CD8-positive, alpha-beta memory T cell (primary cell): ENCODE measurements around the gene RPL28. TPM values are rescaled to one million over a fixed set of nuclear protein-coding genes. Genes with fewer than 3 reads are reported as not detected.
"Not testable (repeated sequence)": the region's sequence is repeated elsewhere in the genome, so short reads cannot be mapped to it uniquely, and the experiment has no call there.

Experiments used
- CTCF ChIA-PET: fragments of 350-600 bp; sonication (Branson Sonifier 250); formaldehyde crosslinking; loops from one replicate; lab custom pipeline; 2021; ENCODE audit warnings: antibody characterized with exemption; lab: Charles Lee
- POLR2A ChIA-PET: fragments of 350-600 bp; sonication (Branson Sonifier 250); formaldehyde crosslinking; loops from one replicate; lab custom pipeline; 2021; ENCODE audit warnings: antibody characterized with exemption; lab: Charles Lee
- DNase-seq, 5 donors: peaks; one replicate each; pipeline versions ENCODE4 v3.0.0 to v3.0.0-alpha.2; 2020 to 2022; ENCODE audit warnings: mixed read lengths in 1 of 5
- H3K27ac ChIP-seq: one replicate; pipeline ENCODE4 v1.7.0; 2013; ENCODE audit warnings: low read depth, mild to moderate bottlenecking, low read length, moderate library complexity
- H3K27me3 ChIP-seq: 2 replicates; pipeline ENCODE4 v1.7.0; 2013; ENCODE audit warnings: low read length, mild to moderate bottlenecking; ENCODE audit not compliant: insufficient read depth, poor library complexity, severe bottlenecking
- H3K36me3 ChIP-seq: 2 replicates; pipeline ENCODE4 v1.7.0; 2013; ENCODE audit warnings: mild to moderate bottlenecking, low read length, moderate library complexity; ENCODE audit not compliant: insufficient read depth
- H3K4me1 ChIP-seq: 2 replicates; pipeline ENCODE4 v1.7.0; 2013; ENCODE audit warnings: mild to moderate bottlenecking, low read length, moderate library complexity; ENCODE audit not compliant: insufficient read depth
- H3K4me3 ChIP-seq: 2 replicates; pipeline ENCODE4 v1.7.0; 2013; ENCODE audit warnings: mild to moderate bottlenecking, low read length
- H3K9me3 ChIP-seq: 2 replicates; pipeline ENCODE4 v1.7.0; 2013; ENCODE audit warnings: mild to moderate bottlenecking, low read length
- H3K27ac Mint-ChIP-seq, 8 donors: one replicate each; pipeline ENCODE4 v1.8.0; 2020 to 2021; ENCODE audit warnings: mixed read lengths in 8 of 8, mild to moderate bottlenecking in 6 of 8, inconsistent platforms in 3 of 8, moderate library complexity in 3 of 8
- H3K27me3 Mint-ChIP-seq, 2 donors: one replicate each; pipeline ENCODE4 v1.8.0; 2020 to 2021; ENCODE audit warnings: mixed read lengths in 2 of 2, mild to moderate bottlenecking in 1 of 2, moderate library complexity in 1 of 2
- H3K36me3 Mint-ChIP-seq, 3 donors: one replicate each; pipeline ENCODE4 v1.8.0; 2020 to 2021; ENCODE audit warnings: mixed read lengths in 3 of 3, inconsistent platforms in 1 of 3, mild to moderate bottlenecking in 1 of 3
- H3K4me1 Mint-ChIP-seq, 3 donors: one replicate each; pipeline ENCODE4 v1.8.0; 2020 to 2021; ENCODE audit warnings: mixed read lengths in 3 of 3, inconsistent platforms in 1 of 3, mild to moderate bottlenecking in 1 of 3
- H3K4me3 Mint-ChIP-seq, 7 donors: one replicate each; pipeline ENCODE4 v1.8.0; 2020 to 2021; ENCODE audit warnings: mixed read lengths in 7 of 7, mild to moderate bottlenecking in 6 of 7, moderate library complexity in 4 of 7, inconsistent platforms in 2 of 7
- H3K9me3 Mint-ChIP-seq, 5 donors: one replicate each; pipeline ENCODE4 v1.8.0; 2020 to 2022; ENCODE audit warnings: mixed read lengths in 5 of 5, mild to moderate bottlenecking in 3 of 5, moderate library complexity in 2 of 5, inconsistent platforms in 1 of 5
- polyA plus RNA-seq: library from polyadenylated mRNA; unstranded; fragments of 300-500 nt; fragmentation: Illumina TruSeq; gene quantifications from one replicate; pipeline ENCODE4 v1.2.3, GENCODE V29; 2021
- total RNA-seq, 2 experiments: library from RNA; stranded (reverse); gene quantifications; one replicate each; pipeline ENCODE4 v1.2.3, GENCODE V29; 2021

The RPL28 gene
- total and polyA plus RNA-seq, 3 experiments from 2014 or later, result 615 to 2,381 (median 2,376) TPM

DNA sequence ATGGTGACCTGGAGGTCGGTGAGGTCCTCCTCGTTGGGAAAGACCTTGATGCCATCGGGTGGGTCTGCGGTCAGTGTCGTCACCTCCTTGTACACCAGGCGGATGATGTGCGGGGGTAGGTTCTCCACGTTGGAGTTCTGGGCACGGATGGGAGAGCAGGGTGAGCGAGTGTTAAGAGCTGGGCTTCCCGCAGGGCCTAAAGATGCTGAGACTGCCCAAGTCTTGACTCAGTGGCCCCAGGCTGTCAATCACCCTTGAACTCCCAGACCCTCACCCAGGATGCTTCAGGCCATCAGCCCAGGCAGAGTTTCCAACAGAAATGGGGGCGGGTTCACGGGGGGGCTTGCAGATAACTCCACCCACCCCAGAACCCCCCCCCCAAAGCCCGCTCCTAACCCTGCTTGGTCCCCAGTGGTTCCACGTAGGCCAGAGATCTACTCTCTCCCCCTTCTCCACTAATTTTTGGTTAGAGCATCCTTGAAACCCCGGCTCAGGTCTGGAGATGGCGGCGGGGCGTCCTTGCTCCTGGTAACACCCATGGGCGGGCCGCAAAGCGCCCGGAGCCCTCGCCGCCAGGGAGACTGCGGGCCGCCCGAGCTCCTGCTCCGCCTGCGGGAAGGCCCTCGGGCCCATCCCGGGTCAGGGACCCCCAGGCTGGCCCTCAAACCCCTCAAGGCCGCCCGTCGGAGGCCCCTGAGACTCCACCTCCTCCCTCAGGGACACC, 21.3 kb downstream of the RPL28 start:
- POLR2A ChIA-PET, result interaction anchor here (0.7 to 2.8 kb wide), 16 partner anchors 7 to 226 kb away, joined by 3 to 20 read pairs (median 7); partner anchors contain the start of genes FIZ1, HSPBP1, ISOC2 and KMT5C
- peak in 2 of 5 donors; percentile 24 to 30 for DNase-seq
- H3K4me1 Mint-ChIP-seq, result peaks cover 29 to 41% (median 38%) of the 10 kb centered on the region in 3 donors
- H3K9me3 ChIP-seq, result no peaks in the 10 kb centered on the region
- H3K9me3 Mint-ChIP-seq, result peaks cover 0 to 4% (median 0%) of the 10 kb centered on the region in 5 donors
- peak overlapping the region; percentile 82 to 96 (median 85) for H3K4me3 Mint-ChIP-seq
- peak overlapping the region; percentile 84 to 99 (median 90) for H3K27ac Mint-ChIP-seq
- H3K27ac ChIP-seq, result peak overlapping the region; percentile 99
- CTCF ChIA-PET, result interaction anchor here (1.0 kb wide), 1 partner anchor 17 kb away, joined by 3 read pairs; no protein-coding TSS in a partner anchor
- H3K27me3 Mint-ChIP-seq, result peaks cover 0 to 2% of the 10 kb centered on the region in 2 donors
- H3K4me1 ChIP-seq, result peaks cover 22% of the 10 kb centered on the region
- peaks cover 10 to 48% (median 22%) of the 10 kb centered on the region in 3 donors for H3K36me3 Mint-ChIP-seq
- peaks cover 25% of the 10 kb centered on the region for H3K36me3 ChIP-seq
- H3K27me3 ChIP-seq, result no peaks in the 10 kb centered on the region
- peak overlapping the region; percentile 79 for H3K4me3 ChIP-seq

GRCh38 chr19:55407550-55407799, 21.7 kb downstream of the RPL28 start, which contains the start of gene UBE2S:
UBE2S (minus strand) TSS chr19:55407788; CDS start chr19:55407589, 199 bp downstream.
- H3K9me3 ChIP-seq, DNase-seq, CTCF ChIA-PET, H3K9me3 Mint-ChIP-seq, H3K27me3 ChIP-seq, H3K27me3 Mint-ChIP-seq: not testable (repeated sequence)
- Mint-ChIP-seq H3K36me3 (peaks cover 8 to 43% (median 22%) of the 10 kb centered on the region in 3 donors), H3K4me1 (peaks cover 29 to 41% (median 38%) of the 10 kb centered on the region in 3 donors), H3K4me3 (peak within 1 kb of the TSS; percentile 89 to 96 (median 94)), H3K27ac (peak within 1 kb of the TSS; percentile 98 to 100 (median 99))
- H3K36me3 ChIP-seq, result peaks cover 21% of the 10 kb centered on the region
- peaks cover 22% of the 10 kb centered on the region for H3K4me1 ChIP-seq
- H3K4me3 ChIP-seq, result peak within 1 kb of the TSS; percentile 79
- POLR2A ChIA-PET, result interaction anchor here (0.6 to 2.8 kb wide), 18 partner anchors 8 to 345 kb away, joined by 3 to 20 read pairs (median 7); partner anchors contain the start of genes FIZ1, HSPBP1, ISOC2 and KMT5C
- peak within 1 kb of the TSS; percentile 99 for H3K27ac ChIP-seq

GRCh38 chr19:55407800-55408532, 22.2 kb downstream of the RPL28 start:
- H3K9me3 ChIP-seq, result no peaks in the 10 kb centered on the region
- peaks cover 22% of the 10 kb centered on the region for H3K4me1 ChIP-seq
- CTCF ChIA-PET, result no interaction called here
- Mint-ChIP-seq H3K27me3 (peaks cover 0 to 2% of the 10 kb centered on the region in 2 donors), H3K4me1 (peaks cover 29 to 41% (median 38%) of the 10 kb centered on the region in 3 donors), H3K36me3 (peaks cover 8 to 38% (median 22%) of the 10 kb centered on the region in 3 donors), H3K9me3 (peaks cover 0 to 4% (median 0%) of the 10 kb centered on the region in 5 donors), H3K4me3 (peak overlapping the region; percentile 89 to 96 (median 94)), H3K27ac (peak overlapping the region; percentile 98 to 100 (median 99))
- POLR2A ChIA-PET, result interaction anchor here (0.6 to 2.8 kb wide), 19 partner anchors 8 to 345 kb away, joined by 3 to 20 read pairs (median 7); partner anchors contain the start of genes FIZ1, HSPBP1, ISOC2 and KMT5C
- no peaks in the 10 kb centered on the region for H3K27me3 ChIP-seq
- peaks cover 16% of the 10 kb centered on the region for H3K36me3 ChIP-seq
- peak overlapping the region; percentile 79 for H3K4me3 ChIP-seq
- H3K27ac ChIP-seq, result peak overlapping the region; percentile 99
- peak; percentile 96 to 98 (median 98) for DNase-seq

DNA sequence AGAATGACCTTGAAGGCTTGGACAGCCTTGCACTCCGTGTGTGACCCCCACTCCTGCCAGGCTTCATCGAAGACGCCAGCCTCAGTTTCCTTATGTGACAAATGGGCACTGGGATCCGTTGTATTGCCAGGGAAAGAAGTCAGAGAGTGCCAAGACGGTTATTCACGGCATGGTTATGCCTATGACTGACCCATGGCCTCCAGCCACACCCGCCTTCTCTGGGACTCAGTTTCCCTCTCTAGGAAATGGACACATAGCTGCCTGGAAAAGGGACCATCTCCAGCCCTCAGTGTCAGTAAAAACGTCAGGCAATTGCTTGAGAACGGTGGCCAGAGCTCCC, 22.8 kb downstream of the RPL28 start:
- no peaks in the 10 kb centered on the region for H3K27me3 ChIP-seq
- ChIA-PET POLR2A (interaction anchor here (0.6 to 1.7 kb wide), 4 partner anchors 9 to 231 kb away, joined by 3 to 6 read pairs (median 4); partner anchors contain the start of genes KMT5C and ZNF628), CTCF (interaction anchor here (1.3 to 1.6 kb wide), 2 partner anchors 10 to 45 kb away, joined by 5 read pairs; no protein-coding TSS in a partner anchor)
- no peak for DNase-seq
- peaks cover 0 to 2% of the 10 kb centered on the region in 2 donors for H3K27me3 Mint-ChIP-seq
- peaks cover 27 to 38% (median 33%) of the 10 kb centered on the region in 3 donors for H3K4me1 Mint-ChIP-seq
- H3K4me3 ChIP-seq, result peak overlapping the region; percentile 79
- H3K9me3 ChIP-seq, result no peaks in the 10 kb centered on the region
- peaks cover 0 to 4% (median 0%) of the 10 kb centered on the region in 5 donors for H3K9me3 Mint-ChIP-seq
- H3K4me3 Mint-ChIP-seq, result peak overlapping the region; percentile 89 to 96 (median 94)
- peak overlapping the region; percentile 98 to 100 (median 99) for H3K27ac Mint-ChIP-seq
- H3K36me3 Mint-ChIP-seq, result peaks cover 7 to 33% (median 22%) of the 10 kb centered on the region in 3 donors
- peak overlapping the region; percentile 99 for H3K27ac ChIP-seq
- H3K4me1 ChIP-seq, result peaks cover 22% of the 10 kb centered on the region
- peaks cover 11% of the 10 kb centered on the region for H3K36me3 ChIP-seq

DNA sequence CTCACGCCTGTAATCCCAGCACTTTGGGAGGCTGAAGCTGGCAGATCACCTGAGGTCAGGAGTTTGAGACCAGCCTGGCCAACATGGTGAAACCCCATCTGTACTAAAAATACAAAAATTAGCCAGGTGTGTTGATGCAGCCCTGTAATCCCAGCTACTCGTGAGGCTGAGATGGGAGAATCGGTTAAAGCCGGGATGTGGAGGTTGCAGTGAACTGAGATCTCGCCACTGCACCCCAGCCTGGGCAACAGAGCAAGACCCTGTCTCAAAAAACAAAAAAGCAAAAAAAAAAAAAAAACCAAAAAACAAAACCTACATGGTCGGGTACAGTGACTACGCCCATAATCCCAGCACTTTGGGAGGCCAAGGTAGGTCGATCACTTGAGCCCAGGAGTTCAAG, 23.4 kb downstream of the RPL28 start:
- not testable (repeated sequence) for H3K9me3 ChIP-seq, H3K36me3 ChIP-seq, H3K27me3 ChIP-seq, H3K27me3 Mint-ChIP-seq, H3K27ac ChIP-seq, DNase-seq, H3K9me3 Mint-ChIP-seq, H3K4me3 ChIP-seq
- Mint-ChIP-seq H3K36me3 (peaks cover 7 to 27% (median 22%) of the 10 kb centered on the region in 3 donors), H3K27ac (peak overlapping the region; percentile 70 to 100 (median 98)), H3K4me1 (peaks cover 27 to 38% (median 33%) of the 10 kb centered on the region in 3 donors), H3K4me3 (peak overlapping the region in 6 of 7 donors; percentile 49 to 89 (median 70))
- CTCF ChIA-PET, result interaction anchor here (1.2 to 1.6 kb wide), 3 partner anchors 9 to 58 kb away, joined by 3 to 5 read pairs (median 5); no protein-coding TSS in a partner anchor
- POLR2A ChIA-PET, result interaction anchor here (0.6 to 1.7 kb wide), 3 partner anchors 67 to 230 kb away, joined by 4 to 6 read pairs (median 4); partner anchors contain the start of genes KMT5C and ZNF628
- H3K4me1 ChIP-seq, result peaks cover 22% of the 10 kb centered on the region

DNA sequence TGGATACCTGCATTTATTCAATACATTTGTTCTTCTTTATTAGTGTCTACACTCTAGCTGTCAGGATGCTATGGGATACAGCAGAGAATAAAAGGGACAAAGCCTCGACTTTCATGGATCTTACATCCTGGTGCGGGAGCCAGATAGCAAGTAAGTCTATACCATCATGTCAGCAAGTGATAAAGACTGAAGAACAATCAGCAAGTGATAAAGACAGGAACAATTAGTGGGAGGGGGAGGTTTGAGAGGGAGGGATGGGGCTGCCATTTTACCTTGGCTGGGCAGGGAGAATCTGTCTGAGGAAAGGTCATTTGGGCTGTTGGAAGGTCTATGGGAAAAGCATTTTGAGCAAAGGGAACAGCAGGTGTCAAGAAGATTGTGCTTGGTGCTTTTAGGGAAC, 24.4 kb downstream of the RPL28 start:
- Histone ChIP-seq H3K4me3 (no peak overlapping the region), H3K9me3 (no peaks in the 10 kb centered on the region), H3K27ac (no peak overlapping the region), H3K36me3 (no peaks in the 10 kb centered on the region), H3K27me3 (no peaks in the 10 kb centered on the region), H3K4me1 (peaks cover 22% of the 10 kb centered on the region)
- H3K9me3 Mint-ChIP-seq, result peaks cover 0 to 4% (median 0%) of the 10 kb centered on the region in 5 donors
- H3K27me3 Mint-ChIP-seq, result peaks cover 2% of the 10 kb centered on the region in 2 donors
- no peak for DNase-seq
- ChIA-PET POLR2A (no interaction called here), CTCF (no interaction called here)
- peaks cover 27 to 38% (median 33%) of the 10 kb centered on the region in 3 donors for H3K4me1 Mint-ChIP-seq
- peak overlapping the region in 4 of 7 donors; percentile 15 to 82 (median 42) for H3K4me3 Mint-ChIP-seq
- peak overlapping the region in 2 of 8 donors; percentile 80 to 99 for H3K27ac Mint-ChIP-seq
- peaks cover 7 to 22% (median 22%) of the 10 kb centered on the region in 3 donors for H3K36me3 Mint-ChIP-seq

DNA sequence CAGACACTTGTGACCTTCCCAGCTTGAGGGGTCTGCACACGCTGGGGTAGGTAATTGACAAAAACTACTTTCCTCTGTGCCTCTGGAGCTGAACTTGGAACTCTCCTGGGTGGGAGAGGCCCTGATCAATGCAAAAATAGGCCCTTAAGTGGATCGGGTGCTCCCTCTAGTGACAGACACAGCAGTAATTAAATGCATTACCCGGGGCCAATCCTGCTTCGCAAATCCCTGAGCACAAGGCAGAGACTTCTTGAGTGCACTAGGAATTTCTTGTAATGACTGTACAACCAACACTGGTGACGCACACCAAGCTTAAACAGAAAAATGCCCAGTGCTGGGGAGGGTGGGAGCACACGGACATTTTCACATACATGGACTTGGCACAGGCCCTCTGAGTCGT, 32.5 kb downstream of the RPL28 start:
- peaks cover 26% of the 10 kb centered on the region for H3K4me1 ChIP-seq
- Mint-ChIP-seq H3K4me1 (peaks cover 6 to 25% (median 22%) of the 10 kb centered on the region in 3 donors), H3K36me3 (no peaks in the 10 kb centered on the region), H3K4me3 (no peak overlapping the region), H3K27ac (peak overlapping the region in 2 of 8 donors; percentile 7 to 77), H3K9me3 (no peaks in the 10 kb centered on the region), H3K27me3 (peaks cover 2 to 13% of the 10 kb centered on the region in 2 donors)
- H3K27ac ChIP-seq, result no peak overlapping the region
- no peaks in the 10 kb centered on the region for H3K9me3 ChIP-seq
- no peaks in the 10 kb centered on the region for H3K36me3 ChIP-seq
- H3K4me3 ChIP-seq, result no peak overlapping the region
- CTCF ChIA-PET, result interaction anchor here (0.6 to 3.2 kb wide), 10 partner anchors 9 to 283 kb away, joined by 3 to 14 read pairs (median 4); no protein-coding TSS in a partner anchor
- peak; percentile 29 to 70 (median 42) for DNase-seq
- POLR2A ChIA-PET, result interaction anchor here (0.5 to 0.7 kb wide), 2 partner anchors 126 to 277 kb away, joined by 3 to 5 read pairs; no protein-coding TSS in a partner anchor
- no peaks in the 10 kb centered on the region for H3K27me3 ChIP-seq
